ENCODE data around the gene SPAG7.

DNA sequence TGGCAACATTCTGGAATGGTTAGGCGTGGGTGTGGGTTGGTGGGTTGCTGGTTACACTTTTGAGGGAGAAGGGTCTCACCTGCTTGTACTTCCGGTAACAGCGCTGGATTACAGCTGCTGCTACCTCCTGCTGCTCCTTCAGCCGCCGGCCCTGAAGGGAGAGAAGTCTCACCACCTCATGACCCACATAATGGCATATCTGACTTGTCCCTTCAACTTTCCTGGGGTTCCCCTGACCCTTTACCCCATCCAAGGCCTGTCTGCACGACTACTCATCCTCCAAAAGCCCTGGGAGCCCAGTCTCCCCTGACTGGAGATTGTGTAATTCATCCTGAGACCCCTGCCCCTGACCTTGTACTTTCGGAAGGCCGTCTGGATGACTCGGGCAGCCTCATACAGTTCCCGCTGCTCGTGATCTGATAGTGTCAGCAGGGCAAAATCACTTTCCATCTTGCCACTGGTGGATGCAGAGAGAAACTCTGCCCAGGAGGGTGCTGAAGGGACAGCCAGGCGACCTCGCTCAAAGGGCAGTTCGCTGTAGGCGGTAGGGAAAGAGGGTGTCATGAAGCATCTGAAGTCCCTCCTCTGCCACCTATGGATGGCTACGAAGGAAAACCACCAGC lies 2.0 kb upstream of the SPAG7 start:
- TF ChIP-seq, protein P1, sequence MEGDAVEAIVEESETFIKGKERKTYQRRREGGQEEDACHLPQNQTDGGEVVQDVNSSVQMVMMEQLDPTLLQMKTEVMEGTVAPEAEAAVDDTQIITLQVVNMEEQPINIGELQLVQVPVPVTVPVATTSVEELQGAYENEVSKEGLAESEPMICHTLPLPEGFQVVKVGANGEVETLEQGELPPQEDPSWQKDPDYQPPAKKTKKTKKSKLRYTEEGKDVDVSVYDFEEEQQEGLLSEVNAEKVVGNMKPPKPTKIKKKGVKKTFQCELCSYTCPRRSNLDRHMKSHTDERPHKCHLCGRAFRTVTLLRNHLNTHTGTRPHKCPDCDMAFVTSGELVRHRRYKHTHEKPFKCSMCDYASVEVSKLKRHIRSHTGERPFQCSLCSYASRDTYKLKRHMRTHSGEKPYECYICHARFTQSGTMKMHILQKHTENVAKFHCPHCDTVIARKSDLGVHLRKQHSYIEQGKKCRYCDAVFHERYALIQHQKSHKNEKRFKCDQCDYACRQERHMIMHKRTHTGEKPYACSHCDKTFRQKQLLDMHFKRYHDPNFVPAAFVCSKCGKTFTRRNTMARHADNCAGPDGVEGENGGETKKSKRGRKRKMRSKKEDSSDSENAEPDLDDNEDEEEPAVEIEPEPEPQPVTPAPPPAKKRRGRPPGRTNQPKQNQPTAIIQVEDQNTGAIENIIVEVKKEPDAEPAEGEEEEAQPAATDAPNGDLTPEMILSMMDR (IDR thresholded peaks at IDR 0.05): no peak
- TF ChIP-seq POLR2AphosphoS5 (IDR thresholded peaks at IDR 0.05; ENCODE audit: low read depth, low read length) (no peak), TCF7L2 (IDR thresholded peaks at IDR 0.05; ENCODE audit: low read depth, low read length) (no peak), SIN3A (IDR thresholded peaks at IDR 0.05; ENCODE audit: borderline replicate concordance, insufficient read depth, low read depth, low read length) (no peak)

Data from Panc1 (cell line).